ENCODE measurements around the gene ARHGAP26. TPM values are rescaled to one million over a fixed set of nuclear protein-coding genes. Genes with fewer than 3 reads are reported as not detected.

Gene ARHGAP26
- total and polyA plus RNA-seq, 9 donors: 1.9 to 47.1 (median 12.0) TPM

- peaks cover 7% of the 10 kb centered on the region for H3K4me1 ChIP-seq (ENCODE audit: insufficient read depth)
- 60 to 72% (median 64%) methylated on average over 3 of the region's 3 CpGs for WGBS, 3 donors
Observed at GRCh38 chr5:143003328-143003636, 233.1 kb downstream of the ARHGAP26 start.

GRCh38 chr5:143004361-143005145 is 234.4 kb downstream of the ARHGAP26 start:
- no peaks in the 10 kb centered on the region for H3K36me3 ChIP-seq
- H3K4me1 ChIP-seq (ENCODE audit: insufficient read depth): peaks cover 7% of the 10 kb centered on the region
- WGBS, 3 donors: 67 to 79% (median 73%) methylated on average over 4 of the region's 4 CpGs
- TF ChIP-seq CTCF (IDR thresholded peaks at IDR 0.05) (no peak), POLR2A (IDR thresholded peaks at IDR 0.05) (no peak), EP300 (IDR thresholded peaks at IDR 0.05) (no peak)
- no peak for DNase-seq
- intact Hi-C loops (cut with DNase I): loop anchor here in 1 of 4 donors (10.0 kb wide), 1 partner anchor 400 kb away; the partner anchor contains the start of gene NR3C1
- no peak overlapping the region for H3K4me3 ChIP-seq
- H3K9me3 ChIP-seq: no peaks in the 10 kb centered on the region
- H3K27me3 ChIP-seq: no peaks in the 10 kb centered on the region
- no peak overlapping the region for H3K27ac ChIP-seq

More at GRCh38 chr5:143003328-143003636, 233.1 kb downstream of the ARHGAP26 start:
- Histone ChIP-seq H3K9me3 (no peaks in the 10 kb centered on the region), H3K36me3 (no peaks in the 10 kb centered on the region), H3K4me3 (no peak overlapping the region), H3K27me3 (no peaks in the 10 kb centered on the region), H3K27ac (peak overlapping the region in 1 of 2 donors; percentile 36)
- TF ChIP-seq POLR2A (IDR thresholded peaks at IDR 0.05) (no peak), EP300 (IDR thresholded peaks at IDR 0.05) (no peak), CTCF (IDR thresholded peaks at IDR 0.05) (no peak)
- DNase-seq: no peak
- intact Hi-C loops (cut with DNase I): loop anchor here in 1 of 4 donors (10.0 kb wide), 1 partner anchor 402 kb away; the partner anchor contains the start of gene NR3C1

GRCh38 chr5:143006501-143006900 is 236.3 kb downstream of the ARHGAP26 start:
- no peak for TF ChIP-seq EP300 (IDR thresholded peaks at IDR 0.05)
- TF ChIP-seq POLR2A (IDR thresholded peaks at IDR 0.05): no peak
- TF ChIP-seq CTCF (IDR thresholded peaks at IDR 0.05): no peak
- intact Hi-C loops (cut with DNase I): loop anchor here in 1 of 4 donors (10.0 kb wide), 1 partner anchor 398 kb away; the partner anchor contains the start of gene NR3C1
- Histone ChIP-seq H3K4me1 (ENCODE audit: insufficient read depth) (peaks cover 7% of the 10 kb centered on the region), H3K4me3 (no peak overlapping the region), H3K36me3 (no peaks in the 10 kb centered on the region), H3K9me3 (no peaks in the 10 kb centered on the region), H3K27ac (no peak overlapping the region), H3K27me3 (no peaks in the 10 kb centered on the region)
- DNase-seq: no peak

- Histone ChIP-seq H3K27me3 (no peaks in the 10 kb centered on the region), H3K4me3 (no peak overlapping the region), H3K9me3 (no peaks in the 10 kb centered on the region), H3K4me1 (ENCODE audit: insufficient read depth) (peaks cover 2% of the 10 kb centered on the region), H3K27ac (no peak overlapping the region), H3K36me3 (no peaks in the 10 kb centered on the region)
- no peak for TF ChIP-seq POLR2A (IDR thresholded peaks at IDR 0.05)
- no peak for TF ChIP-seq CTCF (IDR thresholded peaks at IDR 0.05)
- TF ChIP-seq EP300 (IDR thresholded peaks at IDR 0.05): no peak
- no peak for DNase-seq
- 90% methylated on average over 2 of the region's 2 CpGs for WGBS, 3 donors
- intact Hi-C loops (cut with DNase I): loop anchor here in 1 of 4 donors (10.0 kb wide), 1 partner anchor 397 kb away; the partner anchor contains the start of gene NR3C1
Observed at GRCh38 chr5:143008032-143008431, 237.9 kb downstream of the ARHGAP26 start.
